ENCODE measurements around the gene LRRC55.

LRRC55 gene

DNA sequence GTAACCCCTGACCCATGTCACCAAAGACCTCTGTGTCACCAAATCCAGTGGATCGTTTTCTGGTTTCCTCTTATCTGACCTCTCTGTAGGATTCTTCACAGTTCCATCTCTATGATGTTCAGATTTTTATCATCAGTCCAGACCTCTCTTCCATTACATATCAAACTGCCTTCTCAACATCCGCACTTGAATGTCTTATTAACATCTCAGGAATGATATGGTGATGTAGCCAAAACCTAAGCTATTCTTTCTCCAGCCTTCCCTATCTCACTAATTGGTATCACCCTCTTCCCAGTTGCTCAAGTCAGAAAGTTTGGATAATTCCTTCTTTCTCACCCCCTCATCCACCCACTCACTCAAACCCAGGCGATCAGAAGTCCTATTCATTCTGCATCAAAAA, 41.8 kb downstream of the LRRC55 start:
- no peak overlapping the region for H3K4me2 ChIP-seq (ENCODE audit: insufficient read depth, low read length, poor library complexity, severe bottlenecking)
- H4K8ac ChIP-seq (ENCODE audit: low read depth, low read length): no peak overlapping the region
- no peak overlapping the region for H2BK120ac ChIP-seq (ENCODE audit: low read depth, low read length)
- H3K27me3 ChIP-seq (ENCODE audit: control insufficient read depth in 3 of 3, insufficient read depth in 3 of 3, low read depth in 1 of 3, low read length in 3 of 3): no peaks in the 10 kb centered on the region
- H3K9me3 ChIP-seq (replicated peaks in 1 of 2; ENCODE audit: control insufficient read depth in 2 of 2, insufficient read depth in 1 of 2, low read depth in 1 of 2, low read length in 2 of 2): no peaks in the 10 kb centered on the region
- H3K18ac ChIP-seq (ENCODE audit: low read length): no peak overlapping the region
- DNase-seq (ENCODE audit: low spot score): no peak
- no CpG with 5 or more reads among the region's 3 CpGs for WGBS, 2 donors (ENCODE audit: extremely low coverage in 2 of 2, insufficient read length in 2 of 2, insufficient replicate concordance in 1 of 2)
- H2BK12ac ChIP-seq (ENCODE audit: low read length): no peak overlapping the region
- no peak overlapping the region for H3K4me3 ChIP-seq (ENCODE audit: low read length in 2 of 2)
- no peak overlapping the region for H3K9ac ChIP-seq (ENCODE audit: low read depth, low read length, poor library complexity)
- H2BK15ac ChIP-seq (ENCODE audit: low read length): no peak overlapping the region
- H3K79me1 ChIP-seq (ENCODE audit: low read depth, low read length): no peaks in the 10 kb centered on the region
- no peaks in the 10 kb centered on the region for H3K36me3 ChIP-seq (replicated peaks in 1 of 2; ENCODE audit: control insufficient read depth in 2 of 2, insufficient read depth in 2 of 2, low read length in 2 of 2)
- no peak overlapping the region for H3K14ac ChIP-seq (ENCODE audit: low read length)
- peaks cover 4 to 31% of the 10 kb centered on the region in 2 donors for H3K4me1 ChIP-seq (ENCODE audit: control insufficient read depth in 2 of 2, insufficient read depth in 1 of 2, low read depth in 1 of 2, low read length in 2 of 2)
- H2AFZ ChIP-seq (ENCODE audit: low read length): no peak overlapping the region
- H3K23ac ChIP-seq (ENCODE audit: low read depth, low read length, poor library complexity): no peak overlapping the region
- no peak overlapping the region for H2BK5ac ChIP-seq (ENCODE audit: low read length)
- H2AK5ac ChIP-seq (ENCODE audit: low read depth, low read length): no peak overlapping the region
- H3K4ac ChIP-seq (ENCODE audit: low read length): no peak overlapping the region
- H3K27ac ChIP-seq (replicated peaks; ENCODE audit: low read length): no peak overlapping the region
- no peak overlapping the region for H4K91ac ChIP-seq (ENCODE audit: low read depth, low read length, poor library complexity)

- no peak overlapping the region for H3K4ac ChIP-seq (ENCODE audit: low read length)
- no peak overlapping the region for H3K27ac ChIP-seq (replicated peaks; ENCODE audit: low read length)
- H2AFZ ChIP-seq (ENCODE audit: low read length): no peak overlapping the region
- no peaks in the 10 kb centered on the region for H3K79me1 ChIP-seq (ENCODE audit: low read depth, low read length)
- no peak overlapping the region for H2BK120ac ChIP-seq (ENCODE audit: low read depth, low read length)
- H2BK15ac ChIP-seq (ENCODE audit: low read length): no peak overlapping the region
- no peak overlapping the region for H2BK12ac ChIP-seq (ENCODE audit: low read length)
- H2BK5ac ChIP-seq (ENCODE audit: low read length): no peak overlapping the region
- H3K23ac ChIP-seq (ENCODE audit: low read depth, low read length, poor library complexity): no peak overlapping the region
- H3K9me3 ChIP-seq (replicated peaks in 1 of 2; ENCODE audit: control insufficient read depth in 2 of 2, insufficient read depth in 1 of 2, low read depth in 1 of 2, low read length in 2 of 2): no peaks in the 10 kb centered on the region
- no peak for DNase-seq (ENCODE audit: low spot score)
- H3K18ac ChIP-seq (ENCODE audit: low read length): no peak overlapping the region
- no peak overlapping the region for H3K4me2 ChIP-seq (ENCODE audit: insufficient read depth, low read length, poor library complexity, severe bottlenecking)
- no peak overlapping the region for H3K9ac ChIP-seq (ENCODE audit: low read depth, low read length, poor library complexity)
- no peak overlapping the region for H3K4me3 ChIP-seq (ENCODE audit: low read length in 2 of 2)
- H3K27me3 ChIP-seq (ENCODE audit: control insufficient read depth in 3 of 3, insufficient read depth in 3 of 3, low read depth in 1 of 3, low read length in 3 of 3): no peaks in the 10 kb centered on the region
- no peak overlapping the region for H3K14ac ChIP-seq (ENCODE audit: low read length)
- no CpG with 5 or more reads among the region's 2 CpGs for WGBS, 2 donors (ENCODE audit: extremely low coverage in 2 of 2, insufficient read length in 2 of 2, insufficient replicate concordance in 1 of 2)
- no peak overlapping the region for H2AK5ac ChIP-seq (ENCODE audit: low read depth, low read length)
- no peak overlapping the region for H4K91ac ChIP-seq (ENCODE audit: low read depth, low read length, poor library complexity)
- no peaks in the 10 kb centered on the region for H3K36me3 ChIP-seq (replicated peaks in 1 of 2; ENCODE audit: control insufficient read depth in 2 of 2, insufficient read depth in 2 of 2, low read length in 2 of 2)
- no peak overlapping the region for H4K8ac ChIP-seq (ENCODE audit: low read depth, low read length)
- H3K4me1 ChIP-seq (ENCODE audit: control insufficient read depth in 2 of 2, insufficient read depth in 1 of 2, low read depth in 1 of 2, low read length in 2 of 2): peaks cover 4 to 31% of the 10 kb centered on the region in 2 donors
Measured at GRCh38 chr11:57224128-57224527, 42.4 kb downstream of the LRRC55 start.

DNA sequence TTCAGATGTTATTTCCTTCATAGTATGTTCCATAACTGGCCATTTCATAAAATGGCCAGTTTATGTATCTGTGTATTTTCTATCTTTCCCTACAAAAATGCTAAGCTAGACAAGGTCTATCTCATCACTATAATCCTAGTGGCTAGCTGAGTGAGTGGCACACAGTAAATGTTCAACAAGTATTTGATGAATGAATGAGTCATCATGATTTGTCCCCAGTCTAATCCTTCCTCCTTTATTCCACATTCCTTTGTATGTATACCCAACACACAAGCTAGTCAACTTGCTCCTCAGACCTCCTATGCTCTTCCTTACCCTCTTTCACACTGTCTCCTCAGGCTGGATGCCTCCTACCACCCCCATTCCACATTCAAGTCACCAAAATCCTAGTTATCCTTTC, 42.8 kb downstream of the LRRC55 start:
- no peak overlapping the region for H2BK120ac ChIP-seq (ENCODE audit: low read depth, low read length)
- DNase-seq (ENCODE audit: low spot score): no peak

DNA sequence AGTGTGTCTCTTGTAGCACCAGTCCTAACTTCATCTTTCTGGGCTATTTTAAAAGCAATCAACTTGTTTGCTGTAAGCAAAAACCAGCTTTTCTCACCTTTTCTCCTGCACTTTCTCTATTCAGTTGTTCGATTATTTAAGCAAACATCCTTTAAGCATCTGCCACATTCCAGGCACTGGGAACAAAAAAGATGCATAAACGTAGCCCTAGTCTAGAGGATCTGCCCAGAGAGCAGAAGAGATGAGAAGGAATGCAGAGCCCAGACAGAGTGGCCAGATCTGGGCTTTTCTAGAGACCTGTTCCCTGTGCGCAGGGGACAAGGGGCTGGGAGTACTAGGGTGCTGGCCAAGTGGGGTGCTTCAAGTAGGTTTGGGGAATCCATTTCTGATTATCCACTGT, 46.8 kb downstream of the LRRC55 start:
- Histone ChIP-seq H2AFZ (ENCODE audit: low read length) (no peak overlapping the region), H3K79me1 (ENCODE audit: low read depth, low read length) (no peaks in the 10 kb centered on the region), H4K8ac (ENCODE audit: low read depth, low read length) (no peak overlapping the region), H2AK5ac (ENCODE audit: low read depth, low read length) (no peak overlapping the region), H3K18ac (ENCODE audit: low read length) (no peak overlapping the region), H2BK120ac (ENCODE audit: low read depth, low read length) (no peak overlapping the region), H4K91ac (ENCODE audit: low read depth, low read length, poor library complexity) (no peak overlapping the region), H3K23ac (ENCODE audit: low read depth, low read length, poor library complexity) (no peak overlapping the region), H3K4ac (ENCODE audit: low read length) (no peak overlapping the region), H2BK15ac (ENCODE audit: low read length) (no peak overlapping the region), H3K9ac (ENCODE audit: low read depth, low read length, poor library complexity) (no peak overlapping the region), H3K4me2 (ENCODE audit: insufficient read depth, low read length, poor library complexity, severe bottlenecking) (no peak overlapping the region), H3K4me3 (ENCODE audit: low read length in 2 of 2) (no peak overlapping the region), H3K14ac (ENCODE audit: low read length) (no peak overlapping the region), H3K9me3 (replicated peaks in 1 of 2; ENCODE audit: control insufficient read depth in 2 of 2, insufficient read depth in 1 of 2, low read depth in 1 of 2, low read length in 2 of 2) (no peaks in the 10 kb centered on the region), H3K27ac (replicated peaks; ENCODE audit: low read length) (no peak overlapping the region), H3K36me3 (replicated peaks in 1 of 2; ENCODE audit: control insufficient read depth in 2 of 2, insufficient read depth in 2 of 2, low read length in 2 of 2) (no peaks in the 10 kb centered on the region), H2BK12ac (ENCODE audit: low read length) (no peak overlapping the region), H3K27me3 (ENCODE audit: control insufficient read depth in 3 of 3, insufficient read depth in 3 of 3, low read depth in 1 of 3, low read length in 3 of 3) (no peaks in the 10 kb centered on the region), H3K4me1 (ENCODE audit: control insufficient read depth in 2 of 2, insufficient read depth in 1 of 2, low read depth in 1 of 2, low read length in 2 of 2) (peaks cover 14 to 17% of the 10 kb centered on the region in 2 donors), H2BK5ac (ENCODE audit: low read length) (no peak overlapping the region)
- no peak for DNase-seq (ENCODE audit: low spot score)
- WGBS, 2 donors (ENCODE audit: extremely low coverage in 2 of 2, insufficient read length in 2 of 2, insufficient replicate concordance in 1 of 2): no CpG with 5 or more reads among the region's 3 CpGs

More for the DNA sequence above, 42.8 kb downstream of the LRRC55 start:
- Histone ChIP-seq H3K4me1 (ENCODE audit: control insufficient read depth in 2 of 2, insufficient read depth in 1 of 2, low read depth in 1 of 2, low read length in 2 of 2) (peaks cover 4 to 31% of the 10 kb centered on the region in 2 donors), H3K4ac (ENCODE audit: low read length) (no peak overlapping the region), H3K4me3 (ENCODE audit: low read length in 2 of 2) (no peak overlapping the region), H4K8ac (ENCODE audit: low read depth, low read length) (no peak overlapping the region), H3K4me2 (ENCODE audit: insufficient read depth, low read length, poor library complexity, severe bottlenecking) (no peak overlapping the region), H2BK12ac (ENCODE audit: low read length) (no peak overlapping the region), H3K14ac (ENCODE audit: low read length) (no peak overlapping the region), H2AK5ac (ENCODE audit: low read depth, low read length) (no peak overlapping the region), H3K27me3 (ENCODE audit: control insufficient read depth in 3 of 3, insufficient read depth in 3 of 3, low read depth in 1 of 3, low read length in 3 of 3) (no peaks in the 10 kb centered on the region), H2BK5ac (ENCODE audit: low read length) (no peak overlapping the region), H2AFZ (ENCODE audit: low read length) (no peak overlapping the region), H2BK15ac (ENCODE audit: low read length) (no peak overlapping the region), H3K36me3 (replicated peaks in 1 of 2; ENCODE audit: control insufficient read depth in 2 of 2, insufficient read depth in 2 of 2, low read length in 2 of 2) (no peaks in the 10 kb centered on the region), H3K23ac (ENCODE audit: low read depth, low read length, poor library complexity) (no peak overlapping the region), H4K91ac (ENCODE audit: low read depth, low read length, poor library complexity) (no peak overlapping the region), H3K18ac (ENCODE audit: low read length) (no peak overlapping the region), H3K79me1 (ENCODE audit: low read depth, low read length) (no peaks in the 10 kb centered on the region), H3K9me3 (replicated peaks in 1 of 2; ENCODE audit: control insufficient read depth in 2 of 2, insufficient read depth in 1 of 2, low read depth in 1 of 2, low read length in 2 of 2) (no peaks in the 10 kb centered on the region), H3K27ac (replicated peaks; ENCODE audit: low read length) (no peak overlapping the region), H3K9ac (ENCODE audit: low read depth, low read length, poor library complexity) (no peak overlapping the region)
